NCI-H345 treated with DMSO at 0.1 percent for 48 hours (cell line): ENCODE data around the gene ALDH1L2.
A peak's percentile ranks its signal among the peaks of the same experiment; 100 is the strongest.
"Not testable (repeated sequence)": the region's sequence is repeated elsewhere in the genome, so short reads cannot be mapped to it uniquely, and the experiment has no call there.

ENCODE experiments used
- DNase-seq: peaks from one replicate; lab custom pipeline; 2025; ENCODE audit not compliant: unreplicated experiment; lab: John Stamatoyannopoulos, UW

Gene ALDH1L2

GRCh38 chr12:104986022-104986941 lies 98.0 kb downstream of the ALDH1L2 start, which contains the start of gene NOPCHAP1:
NOPCHAP1 (plus strand) TSS chr12:104986316; CDS start chr12:104986353, 37 bp downstream.
- peak; percentile 92 for DNase-seq

GRCh38 chr12:104985206-104985605 lies 99.1 kb downstream of the ALDH1L2 start:
- DNase-seq: no peak

- not testable (repeated sequence) for DNase-seq
Observed at GRCh38 chr12:104977688-104978087, 106.6 kb downstream of the ALDH1L2 start.

- DNase-seq: no peak
Observed at GRCh38 chr12:104976703-104977102, 107.6 kb downstream of the ALDH1L2 start.

- DNase-seq: no peak
Observed at GRCh38 chr12:104975587-104976343, 108.5 kb downstream of the ALDH1L2 start.

GRCh38 chr12:104974626-104975290 lies 109.5 kb downstream of the ALDH1L2 start:
- DNase-seq: no peak

GRCh38 chr12:104973250-104973649 lies 111.0 kb downstream of the ALDH1L2 start:
- DNase-seq: no peak

GRCh38 chr12:104971306-104971705 lies 113.0 kb downstream of the ALDH1L2 start:
- no peak for DNase-seq
